HG03064 (cell line): ENCODE data around the gene NUP107.

ENCODE experiments used
- ATAC-seq: cut with Tn5 transposase; IDR thresholded peaks from one replicate; pipeline ENCODE4 v1.9.1; 2021; ENCODE audit warnings: low read depth; ENCODE audit not compliant: unreplicated experiment

NUP107 gene

DNA sequence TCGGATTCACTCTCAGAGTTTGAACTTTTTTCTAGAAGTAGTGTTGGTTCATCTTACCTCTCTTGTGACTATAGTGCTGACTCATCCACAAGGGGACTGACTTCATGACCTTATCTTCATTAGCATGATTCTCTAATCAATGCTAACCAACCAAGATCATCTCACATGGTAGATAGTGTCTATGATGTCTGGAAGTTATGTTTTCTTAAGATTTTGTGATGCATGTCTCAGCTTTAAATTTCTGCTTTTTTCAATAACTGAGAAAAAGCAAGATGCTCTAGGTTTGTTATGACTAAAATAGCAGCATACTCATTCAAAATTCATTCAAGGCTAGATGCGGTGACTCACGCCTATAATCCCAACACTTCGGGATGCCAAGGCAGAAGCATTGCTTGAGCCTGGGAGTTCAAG lies 46.9 kb downstream of the NUP107 start:
- no peak for ATAC-seq

DNA sequence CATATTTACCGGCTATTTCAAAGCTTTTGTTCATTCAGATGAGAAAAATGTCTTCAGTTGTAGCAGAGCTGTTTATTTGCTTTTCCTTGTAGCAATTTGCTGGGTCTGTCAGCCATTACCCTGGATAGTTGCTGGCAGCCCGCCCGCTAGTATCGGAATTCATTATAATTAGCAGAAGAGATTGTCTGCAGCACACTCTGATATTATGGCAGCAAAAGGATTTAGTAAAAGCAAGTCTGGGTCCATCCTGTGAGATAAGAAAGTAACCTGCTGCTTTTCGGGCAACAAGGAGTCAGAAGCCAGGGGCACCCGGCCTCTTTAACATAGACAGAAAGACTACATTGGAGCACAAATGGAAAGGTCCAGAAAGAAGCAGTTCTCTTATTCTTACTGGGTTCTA lies 53.1 kb downstream of the NUP107 start:
- no peak for ATAC-seq

DNA sequence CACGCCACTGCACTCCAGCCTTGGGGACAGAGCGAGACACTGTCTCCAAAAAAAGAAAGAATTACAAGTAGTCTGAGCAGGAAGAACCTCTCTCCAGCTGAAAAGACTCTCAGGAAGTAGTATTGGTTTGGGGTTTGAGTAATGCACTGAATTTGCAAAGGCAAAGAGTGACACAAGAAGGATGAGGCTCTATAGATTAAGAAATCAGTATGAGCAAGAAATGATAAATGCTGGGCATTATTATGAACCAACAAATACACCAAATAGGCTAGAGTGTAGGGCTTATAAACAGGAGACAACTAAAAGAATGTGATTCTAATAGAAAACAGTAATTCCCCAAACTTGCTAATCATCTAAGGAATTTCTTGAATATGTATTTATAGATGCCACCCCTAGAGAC lies 56.6 kb downstream of the NUP107 start:
- ATAC-seq, result no peak

DNA sequence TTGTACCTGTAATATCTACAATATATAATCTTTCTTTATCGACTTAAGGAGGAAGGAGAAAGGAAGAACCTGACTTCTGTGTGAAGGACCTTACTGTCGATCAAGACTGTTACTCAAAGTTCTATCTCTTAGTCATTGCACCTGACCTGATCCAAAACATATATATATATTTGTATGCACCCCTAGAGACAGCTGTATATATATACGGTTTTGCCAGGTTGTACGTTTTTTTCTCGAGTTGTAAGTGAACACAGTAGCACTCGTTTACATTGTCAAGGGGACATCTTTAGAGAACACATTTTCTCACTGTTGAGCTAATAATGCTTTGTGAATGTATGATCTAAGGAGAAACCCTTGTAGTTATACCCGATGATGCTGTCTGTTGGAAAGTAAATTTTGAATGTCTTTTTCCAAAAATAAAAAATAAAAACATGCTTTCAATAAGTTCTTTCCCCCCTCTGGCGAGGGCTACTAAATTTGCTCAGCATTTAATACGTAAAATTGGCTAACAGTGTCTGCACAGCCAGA lies 58.7 kb downstream of the NUP107 start:
- ATAC-seq, result no peak

DNA sequence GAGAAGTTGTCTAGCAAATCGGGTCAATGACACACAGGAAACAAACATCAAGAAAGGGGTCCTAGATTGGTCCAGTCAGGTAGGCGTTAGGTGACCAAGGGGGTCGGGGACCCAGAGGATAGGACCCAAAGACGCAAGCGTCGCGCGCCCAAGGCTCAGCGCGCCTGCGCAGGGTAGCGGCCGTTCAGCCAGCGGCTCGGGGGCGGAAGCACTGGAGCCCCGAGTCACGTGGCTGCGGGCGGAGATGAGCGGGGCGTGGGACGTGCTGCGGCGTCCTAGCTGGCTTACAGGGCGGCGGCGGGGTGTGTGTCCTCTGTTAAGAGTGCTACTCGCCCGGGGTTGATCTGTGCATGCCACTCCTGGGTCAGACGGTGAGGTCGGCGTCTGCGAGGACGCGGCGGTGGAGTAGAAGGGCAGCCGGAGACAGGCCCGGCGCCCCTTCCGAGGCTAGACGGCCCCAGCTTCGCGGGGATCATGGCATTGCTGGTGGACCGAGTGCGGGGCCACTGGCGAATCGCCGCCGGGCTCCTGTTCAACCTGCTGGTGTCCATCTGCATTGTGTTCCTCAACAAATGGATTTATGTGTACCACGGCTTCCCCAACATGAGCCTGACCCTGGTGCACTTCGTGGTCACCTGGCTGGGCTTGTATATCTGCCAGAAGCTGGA lies 59.3 kb downstream of the NUP107 start, which contains the start of gene SLC35E3:
SLC35E3 (plus strand) TSS at position 273 of the 668 bp plus-strand sequence; CDS start at position 475, 202 bp downstream.
- ATAC-seq, result peak; percentile 98

DNA sequence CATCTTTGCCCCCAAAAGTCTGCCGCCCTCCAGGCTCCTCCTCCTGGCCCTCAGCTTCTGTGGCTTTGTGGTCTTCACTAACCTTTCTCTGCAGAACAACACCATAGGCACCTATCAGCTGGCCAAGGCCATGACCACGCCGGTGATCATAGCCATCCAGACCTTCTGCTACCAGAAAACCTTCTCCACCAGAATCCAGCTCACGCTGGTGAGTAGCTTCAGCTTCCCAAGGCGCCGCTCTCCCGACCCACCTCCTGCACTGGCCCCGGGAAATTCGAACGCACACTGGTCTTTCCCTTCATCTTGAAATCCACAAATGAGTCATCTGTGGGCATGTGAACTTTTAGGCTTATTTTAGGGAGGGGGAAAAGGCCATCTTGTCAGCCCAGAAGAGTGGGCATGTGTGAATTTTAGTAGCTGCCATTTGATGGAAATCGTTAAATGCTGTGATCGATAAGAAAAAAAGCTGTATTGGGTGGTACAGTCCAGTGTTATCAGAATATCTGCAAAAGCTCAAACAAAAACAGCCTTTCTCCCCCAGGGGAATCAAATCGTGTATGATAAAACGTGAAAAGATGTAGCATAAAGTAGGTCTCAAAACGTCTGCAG lies 59.9 kb downstream of the NUP107 start:
- ATAC-seq, result peak; percentile 40

DNA sequence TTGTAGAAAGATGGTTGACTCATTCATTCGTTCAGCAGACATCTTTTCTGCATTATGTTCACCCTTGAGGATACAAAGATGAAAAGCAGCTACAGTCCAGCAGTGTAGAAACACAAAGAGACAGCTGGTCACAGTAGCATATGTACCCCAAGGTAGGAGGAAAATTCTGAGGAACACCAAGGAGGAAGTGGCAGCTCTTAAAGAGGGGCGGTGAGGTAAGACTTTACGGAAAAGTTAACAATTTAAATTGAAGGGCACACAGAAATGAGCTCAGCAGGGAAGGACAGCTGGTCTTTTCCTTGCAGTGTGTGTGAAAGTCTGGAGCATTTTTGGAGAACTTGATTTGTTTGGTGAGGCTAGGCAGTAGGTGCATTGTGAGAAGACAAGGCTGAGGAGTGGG lies 62.7 kb downstream of the NUP107 start:
- ATAC-seq, result no peak

DNA sequence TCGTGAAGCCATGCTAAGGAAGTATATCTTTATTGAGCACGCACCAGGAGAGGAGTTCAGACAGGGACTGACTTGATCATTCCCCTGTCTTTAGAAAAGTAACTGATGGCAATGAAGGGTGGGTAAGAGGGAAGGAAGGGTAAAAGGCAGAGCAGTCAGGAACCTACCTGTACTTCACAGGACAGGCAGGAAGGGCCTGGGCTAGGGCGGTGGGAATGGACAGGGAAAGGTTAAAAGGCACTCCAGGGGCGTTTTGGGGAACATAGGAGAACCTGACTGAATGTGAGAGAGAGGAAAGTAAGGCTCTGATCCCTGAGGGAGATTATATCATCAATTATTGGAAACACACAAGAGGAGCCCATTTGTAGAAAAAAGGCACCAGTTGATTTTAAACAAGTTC lies 63.1 kb downstream of the NUP107 start:
- no peak for ATAC-seq

DNA sequence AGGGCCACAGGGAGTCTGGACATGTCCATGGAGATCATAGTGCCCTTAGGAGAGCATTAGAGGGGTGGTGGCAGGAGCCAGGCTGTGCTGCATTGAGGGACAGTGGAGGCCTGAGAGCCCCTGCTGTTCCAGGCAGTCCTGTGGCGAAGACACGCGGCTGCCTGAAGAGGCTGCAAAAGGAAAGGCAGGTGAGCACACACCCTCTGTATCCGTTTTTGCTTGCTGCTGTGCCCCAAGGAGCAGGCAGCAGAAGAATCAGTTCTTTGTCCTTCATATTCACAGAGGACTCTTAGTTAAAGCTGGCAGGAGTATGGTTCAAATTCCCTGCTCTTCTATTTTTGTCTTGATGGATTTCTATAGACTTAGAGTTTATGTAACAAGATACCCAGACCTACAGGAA lies 63.7 kb downstream of the NUP107 start:
- ATAC-seq, result no peak

DNA sequence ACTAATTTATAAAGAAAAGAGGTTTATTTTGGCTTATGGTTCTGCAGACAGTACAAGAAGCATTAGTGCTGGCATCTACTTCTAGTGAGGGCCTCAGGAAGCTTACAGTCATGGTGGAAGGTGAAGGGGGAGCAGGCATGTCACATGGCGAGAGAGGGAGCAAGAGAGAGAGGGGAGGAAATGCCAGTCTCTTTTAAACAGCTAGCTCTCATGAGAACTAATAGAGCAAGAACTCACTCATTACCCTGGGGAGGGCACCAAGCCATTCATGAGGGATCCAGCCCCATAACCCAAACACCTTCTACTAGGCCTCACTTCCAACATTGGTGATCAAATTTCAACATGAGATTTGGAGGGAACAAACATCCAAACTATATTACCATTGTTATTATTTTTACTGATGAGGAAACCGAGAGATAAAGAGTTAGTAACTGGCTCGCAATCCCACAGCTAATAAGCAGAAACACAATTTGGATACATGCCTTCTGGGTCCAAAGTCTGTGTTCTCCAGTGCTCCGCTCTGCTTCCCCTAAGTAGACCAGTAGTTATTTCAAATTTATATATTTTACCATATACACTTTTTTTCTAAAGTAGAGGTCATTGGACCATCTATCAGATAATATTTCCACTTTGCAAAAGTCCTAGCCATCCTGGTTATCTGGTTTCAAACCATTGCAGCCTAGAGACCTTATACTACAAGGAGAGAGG lies 68.9 kb downstream of the NUP107 start:
- ATAC-seq, result no peak

DNA sequence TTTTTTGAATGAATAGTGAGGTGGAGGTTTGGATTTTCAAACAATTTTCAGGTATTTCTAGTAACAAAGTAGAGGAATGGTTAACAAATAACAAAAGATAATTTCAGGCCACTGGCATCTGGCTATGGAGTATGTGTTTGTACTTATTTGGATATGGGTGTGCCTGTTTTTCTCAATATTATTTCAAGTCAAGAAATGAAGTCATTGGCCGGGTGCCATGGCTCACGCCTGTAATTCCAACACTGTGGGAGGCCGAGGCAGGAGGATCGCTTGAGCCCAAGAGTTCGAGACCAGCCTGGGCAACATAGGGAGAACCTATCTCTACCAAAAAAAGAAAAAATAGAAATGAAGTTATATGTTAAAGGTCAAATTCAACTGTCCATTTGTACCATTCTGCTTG lies 73.1 kb downstream of the NUP107 start:
- no peak for ATAC-seq

DNA sequence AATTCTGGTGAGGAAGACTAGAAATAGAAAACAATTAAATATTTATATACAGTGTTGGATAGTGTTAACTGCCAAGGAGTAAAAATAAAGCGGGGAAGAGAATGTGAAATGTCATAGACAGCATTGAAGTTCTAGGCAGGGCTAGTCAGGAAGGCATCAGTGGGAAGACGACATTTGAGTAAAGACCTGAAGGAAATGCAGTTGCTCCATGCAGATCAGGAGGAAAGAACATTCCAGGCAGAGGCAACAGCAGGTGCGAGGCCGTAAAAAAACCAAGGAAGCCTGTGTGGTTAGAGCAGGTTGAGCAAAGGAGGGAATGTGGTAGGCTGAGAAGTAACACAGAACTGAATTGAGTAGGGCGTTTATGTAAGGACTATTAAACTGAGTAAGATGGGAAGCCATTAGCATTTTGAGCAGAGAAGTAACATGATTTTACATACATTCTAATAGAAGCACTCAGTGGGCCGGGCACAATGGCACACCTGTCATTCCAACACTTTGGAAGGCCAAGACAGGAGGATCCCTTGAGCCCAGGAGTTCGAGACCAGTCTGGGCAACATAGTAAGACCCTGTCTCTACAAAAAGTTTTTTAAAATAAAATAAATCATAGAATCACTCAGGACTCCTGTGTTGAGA lies 74.1 kb downstream of the NUP107 start:
- no peak for ATAC-seq

DNA sequence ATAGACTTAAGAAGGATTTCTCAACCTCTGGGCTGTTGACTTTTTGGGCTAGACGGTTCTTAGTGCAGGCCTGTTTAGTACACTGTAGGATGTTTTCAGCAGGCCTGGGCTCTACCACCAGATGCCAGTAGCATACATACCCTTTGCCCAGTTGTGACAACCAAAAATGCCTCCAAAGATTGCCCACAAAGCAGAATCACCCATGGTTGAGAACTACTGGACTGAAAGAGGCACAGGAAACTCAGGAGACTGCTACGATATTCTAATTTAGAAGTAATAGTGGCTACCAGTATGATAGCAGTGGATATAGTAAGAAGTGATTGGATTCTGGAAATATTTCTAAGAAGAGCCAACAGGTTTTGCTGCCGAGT lies 74.6 kb downstream of the NUP107 start:
- no peak for ATAC-seq

DNA sequence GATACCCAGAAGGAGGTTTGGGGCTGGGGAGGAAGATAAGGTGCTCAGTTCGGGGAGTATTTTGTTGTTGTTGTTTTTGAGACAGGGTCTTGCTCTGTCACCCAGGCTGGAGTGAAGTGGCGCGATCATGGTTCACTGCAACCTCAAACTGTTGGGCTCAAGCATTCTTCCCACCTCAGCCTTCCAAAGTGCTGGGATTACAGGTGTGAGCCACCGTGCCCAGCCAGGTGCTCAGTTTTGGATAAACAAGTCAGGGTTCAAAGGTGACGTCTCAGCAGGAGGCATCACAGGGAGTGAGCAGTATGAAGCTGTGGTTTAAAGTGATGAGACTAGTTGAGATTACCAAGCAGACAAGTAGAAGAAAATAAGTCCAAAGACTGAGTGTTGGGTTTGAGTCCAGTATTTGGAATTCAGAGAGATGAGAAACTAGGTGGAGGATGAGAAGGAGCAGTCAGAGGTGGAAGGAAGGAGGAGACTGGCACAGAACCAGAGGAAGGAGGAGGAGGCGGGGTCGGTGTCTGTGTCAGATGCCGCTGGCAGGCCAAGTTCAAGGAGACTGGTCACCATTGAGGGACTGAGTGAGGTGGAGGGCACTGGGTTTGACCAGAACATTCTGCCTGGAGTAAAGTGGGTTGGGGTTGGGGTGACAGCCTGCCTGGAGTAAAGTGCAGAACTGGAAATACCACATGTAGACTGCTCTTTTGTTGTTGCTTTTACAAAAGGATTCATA lies 75.3 kb downstream of the NUP107 start:
- ATAC-seq, result no peak

DNA sequence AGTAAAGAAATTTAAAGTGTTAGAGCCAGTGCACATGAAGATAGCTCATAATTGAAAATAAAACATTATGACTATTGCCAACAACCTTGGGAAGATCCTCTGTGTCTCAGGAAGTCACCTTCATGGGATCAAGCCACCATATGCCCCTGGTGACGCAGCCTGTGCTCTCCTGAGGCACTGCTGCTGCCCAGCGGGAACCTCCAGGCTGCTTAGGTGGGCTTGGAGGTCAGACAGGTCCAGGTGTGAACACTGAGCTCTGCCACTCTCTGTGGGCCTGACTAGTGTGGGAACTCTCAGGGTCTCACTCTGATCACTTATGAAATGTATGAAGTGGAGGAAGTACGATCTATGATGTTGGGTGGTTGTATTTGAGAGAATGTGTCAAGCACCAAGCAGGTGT lies 75.9 kb downstream of the NUP107 start:
- no peak for ATAC-seq

DNA sequence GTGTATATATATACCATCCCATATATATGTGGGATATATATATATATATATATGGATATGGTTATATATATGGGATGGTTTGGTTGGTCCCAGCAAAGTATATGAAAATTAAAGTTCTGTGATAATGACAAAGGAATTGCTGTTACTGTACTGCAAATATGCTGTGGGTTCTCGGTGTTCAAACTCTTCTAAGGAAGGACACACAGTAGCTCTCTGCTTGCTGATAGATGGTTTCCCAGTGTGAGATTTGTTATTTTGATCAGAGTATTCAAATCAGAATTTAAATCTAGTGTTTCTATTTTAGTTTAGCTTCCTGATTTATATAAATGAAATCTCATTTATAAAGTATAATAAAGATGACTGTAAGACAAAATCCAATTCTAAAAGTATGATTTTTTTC lies 78.9 kb downstream of the NUP107 start:
- no peak for ATAC-seq

DNA sequence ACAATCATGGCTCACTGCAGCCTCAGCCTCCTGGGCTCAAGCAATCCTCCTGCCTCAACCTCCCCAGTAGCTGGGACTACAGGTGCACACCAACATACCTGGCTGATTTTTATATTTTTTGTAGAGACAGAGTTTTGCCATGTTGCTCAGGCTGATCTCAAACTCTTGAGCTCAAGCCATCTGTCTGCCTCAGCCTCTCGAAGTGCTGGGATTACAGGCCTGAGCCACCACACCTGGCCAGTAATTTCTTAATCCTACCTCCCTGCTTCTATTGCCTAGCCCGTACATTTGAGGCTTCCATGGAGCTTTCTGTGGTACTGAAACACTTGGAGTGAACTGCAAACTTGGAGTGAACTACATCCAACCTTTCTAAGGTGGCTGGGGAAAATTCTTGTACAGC lies 79.9 kb downstream of the NUP107 start:
- no peak for ATAC-seq

DNA sequence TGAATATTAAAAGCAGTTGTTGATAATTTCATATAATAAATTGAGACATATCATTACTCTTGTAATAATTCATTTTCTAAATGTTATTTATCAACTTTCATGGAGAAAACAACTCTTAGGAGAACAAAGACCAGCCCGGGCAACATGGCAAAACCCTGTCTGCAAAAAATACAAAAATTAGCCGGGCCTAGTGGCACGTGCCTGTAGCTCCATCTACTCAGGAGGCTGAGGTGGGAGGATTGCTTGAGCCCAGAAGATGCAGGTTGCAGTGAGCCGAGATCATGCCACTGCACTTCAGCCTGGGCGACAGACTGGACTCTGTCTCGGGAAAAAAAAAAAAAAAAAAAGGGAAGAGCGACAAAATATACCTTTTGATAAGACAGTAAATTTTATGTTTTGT lies 80.4 kb downstream of the NUP107 start:
- ATAC-seq, result no peak

DNA sequence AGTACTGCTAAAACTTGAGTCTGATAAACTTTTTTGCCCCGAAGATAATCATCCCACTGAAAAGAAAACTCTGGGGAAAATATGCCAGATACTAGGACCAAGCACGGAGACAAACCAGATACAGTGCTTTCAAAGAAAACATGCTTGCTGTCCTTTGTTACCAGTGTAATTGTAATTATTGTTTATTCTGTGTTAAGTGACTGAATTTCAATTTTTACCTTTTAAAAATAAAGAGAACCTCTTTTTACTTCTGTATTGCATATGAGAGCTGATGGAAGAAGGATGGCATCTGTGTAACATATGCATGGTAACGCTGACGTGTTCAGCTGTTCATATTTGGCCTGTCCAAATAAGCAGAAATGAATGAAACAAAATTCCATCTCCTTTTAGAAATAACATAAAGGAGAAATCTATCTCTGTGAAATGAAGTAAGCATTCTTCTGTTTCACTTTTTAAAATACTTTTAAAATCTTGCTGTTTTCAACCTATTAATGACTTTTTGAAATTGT lies 81.7 kb downstream of the NUP107 start:
- ATAC-seq, result no peak

DNA sequence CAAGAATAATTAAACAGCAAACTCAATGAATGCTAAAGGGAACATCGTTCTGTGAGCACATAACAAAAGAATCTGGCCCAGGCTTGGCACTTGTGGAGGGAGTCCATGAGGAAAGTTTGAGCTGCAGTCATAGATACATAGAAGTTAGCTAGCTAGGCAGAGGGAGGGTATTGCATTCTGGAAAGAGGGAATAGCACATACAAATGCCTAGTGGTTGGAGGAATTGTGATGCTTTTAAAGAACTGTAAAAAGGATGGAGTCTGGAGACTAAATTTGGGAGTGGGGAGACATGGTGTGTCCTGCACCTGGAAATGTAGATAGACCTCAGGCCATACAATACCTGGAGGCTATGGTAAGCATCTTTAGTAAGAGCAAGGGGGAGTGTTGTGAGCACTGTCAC lies 83.2 kb downstream of the NUP107 start:
- ATAC-seq, result no peak
